Thyroid gland (tissue), 4 donors: ENCODE results near the gene MTO1. TPM values are rescaled to one million over a fixed set of nuclear protein-coding genes. Genes with fewer than 3 reads are reported as not detected.
A peak's percentile ranks its signal among the peaks of the same experiment; 100 is the strongest.

Experiments used
- DNase-seq, 2 donors: peaks; one replicate each; pipeline ENCODE4 v3.0.0-alpha.2; 2019
- H3K27ac ChIP-seq, 3 donors: fragments of 200-600 bp; sonication (generic); 1 replicate in 2 of 3; 2 replicates in 1 of 3; pipeline ENCODE4 v1.5.1; 2016 to 2019; ENCODE audit warnings: mild to moderate bottlenecking in 1 of 3, moderate library complexity in 1 of 3
- H3K27me3 ChIP-seq: fragments of 200-600 bp; sonication (generic); one replicate; pipeline ENCODE4 v1.5.1; 2019
- H3K36me3 ChIP-seq, 2 donors: fragments of 200-600 bp; sonication (generic); one replicate each; pipeline ENCODE4 v1.5.1; 2016 to 2019
- H3K4me1 ChIP-seq, 2 donors: fragments of 200-600 bp; sonication (generic); one replicate each; pipeline ENCODE4 v1.5.1; 2017 to 2019
- H3K4me3 ChIP-seq, 3 donors: fragments of 200-600 bp; sonication (generic); replicated peaks in 1 of 3; 1 replicate in 2 of 3; 2 replicates in 1 of 3; pipeline ENCODE4 v1.5.1; 2016; ENCODE audit warnings: mild to moderate bottlenecking in 1 of 3
- H3K9me3 ChIP-seq: fragments of 200-600 bp; sonication (generic); one replicate; pipeline ENCODE4 v1.5.1; 2017
- CTCF ChIP-seq, 6 experiments: fragments of 200-600 bp in 3 of 6; fragments of 450-650 bp in 3 of 6; sonication (generic) in 3 of 6; IDR thresholded peaks; one replicate each; pipeline ENCODE4 v1.5.1; 2016 to 2019; ENCODE audit warnings: antibody characterized with exemption in 6 of 6, mild to moderate bottlenecking in 2 of 6, inconsistent platforms in 1 of 6, moderate library complexity in 1 of 6
- POLR2A ChIP-seq, 2 donors: fragments of 450-650 bp; IDR thresholded peaks; one replicate each; pipeline ENCODE4 v1.6.1; 2017; ENCODE audit warnings: antibody characterized with exemption in 2 of 2, mild to moderate bottlenecking in 2 of 2, moderate library complexity in 1 of 2
- WGBS, 2 donors: methylation state at CpG; one replicate each; pipeline ENCODE4 v1.1.5; 2017; 5-methylcytosine and 5-hydroxymethylcytosine counted together
- intact Hi-C: fragments of 100-400 bp; cut with DNase I; formaldehyde crosslinking; loops from one replicate; pipeline ENCODE4 v1.15.1; 2023
- total RNA-seq, 4 donors: library from RNA; depleted of rRNA; stranded (reverse); fragments of >200 nt; gene quantifications; one replicate each; pipeline ENCODE4 v1.2.3, GENCODE V29; 2016

The MTO1 gene
- total RNA-seq, 4 donors from 2014 or later = 29.4 to 46.4 (median 30.6) TPM

GRCh38 chr6:73435236-73435635, 26.3 kb upstream of the MTO1 start:
- H3K27ac ChIP-seq = no peak overlapping the region
- H3K4me1 ChIP-seq = no peaks in the 10 kb centered on the region
- H3K36me3 ChIP-seq = no peaks in the 10 kb centered on the region
- no peaks in the 10 kb centered on the region for H3K9me3 ChIP-seq
- no peak for DNase-seq
- 91 to 93% methylated on average over 3 of the region's 3 CpGs for WGBS, 2 donors
- intact Hi-C loops = no loop called here
- TF ChIP-seq POLR2A (IDR thresholded peaks at IDR 0.05) (no peak), CTCF (IDR thresholded peaks at IDR 0.05) (no peak)
- H3K4me3 ChIP-seq = no peak overlapping the region
- no peaks in the 10 kb centered on the region for H3K27me3 ChIP-seq

DNA sequence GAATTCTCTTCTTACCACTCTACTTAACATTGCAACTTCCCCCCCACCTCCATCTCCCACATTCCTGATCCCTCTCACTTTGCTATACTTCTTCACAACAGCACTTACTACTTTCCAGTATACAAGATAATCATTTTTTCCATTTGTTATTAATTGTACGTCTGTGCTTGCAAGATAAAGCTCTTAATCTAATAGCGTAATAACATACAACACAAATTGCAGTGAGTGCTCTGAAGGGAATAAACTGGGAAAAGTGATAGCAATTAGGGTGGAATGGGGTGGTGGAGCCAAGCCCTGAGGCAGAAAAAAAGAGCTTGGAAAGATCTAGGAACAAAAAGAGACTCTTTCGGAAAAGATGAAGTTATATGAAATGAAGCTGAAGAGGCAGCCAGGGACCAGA, 18.0 kb upstream of the MTO1 start:
- 90 to 92% methylated on average over 3 of the region's 3 CpGs for WGBS, 2 donors
- TF ChIP-seq POLR2A (IDR thresholded peaks at IDR 0.05) (no peak), CTCF (IDR thresholded peaks at IDR 0.05) (no peak)

GRCh38 chr6:73451223-73452106, 10.1 kb upstream of the MTO1 start:
- no peak for TF ChIP-seq POLR2A (IDR thresholded peaks at IDR 0.05)
- TF ChIP-seq CTCF (IDR thresholded peaks at IDR 0.05) = no peak
- 2 to 20% methylated on average over 20 to 42 of the region's 79 CpGs for WGBS, 2 donors
- Histone ChIP-seq H3K9me3 (no peaks in the 10 kb centered on the region), H3K4me1 (peaks cover 6 to 10% of the 10 kb centered on the region in 2 donors), H3K4me3 (peak overlapping the region; percentile 53 to 65 (median 57)), H3K27me3 (no peaks in the 10 kb centered on the region), H3K36me3 (no peaks in the 10 kb centered on the region), H3K27ac (peak overlapping the region in 2 of 3 donors; percentile 69 to 78)
- DNase-seq = peak; percentile 13 to 31
- intact Hi-C loops = no loop called here

More for the DNA sequence above, 18.0 kb upstream of the MTO1 start:
- Histone ChIP-seq H3K36me3 (no peaks in the 10 kb centered on the region), H3K27me3 (no peaks in the 10 kb centered on the region), H3K4me1 (no peaks in the 10 kb centered on the region), H3K27ac (no peak overlapping the region), H3K9me3 (no peaks in the 10 kb centered on the region), H3K4me3 (no peak overlapping the region)
- intact Hi-C loops = no loop called here
- DNase-seq = no peak

DNA sequence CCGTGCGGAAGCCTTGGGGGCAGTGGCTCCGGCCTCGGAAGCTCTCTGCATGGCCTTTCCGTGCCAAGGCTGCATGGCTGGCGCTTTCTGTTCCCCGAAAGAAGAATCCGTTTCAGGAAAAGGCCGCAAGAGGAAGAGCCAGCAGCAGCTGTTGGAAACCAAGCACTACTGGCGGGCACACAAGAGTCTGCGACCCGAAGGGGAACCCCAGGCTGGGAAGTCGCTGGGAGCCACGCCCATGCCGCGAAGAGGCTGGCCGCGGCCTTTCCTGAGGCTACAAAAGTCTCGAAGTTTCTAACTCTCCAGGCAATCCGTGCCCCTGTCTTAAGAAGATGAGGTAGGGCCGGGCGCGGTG, 9.5 kb upstream of the MTO1 start, which contains the start of gene CGAS:
Gene CGAS (minus strand): TSS at position 191 of the 355 bp plus-strand sequence. CDS start 116 bp downstream, at position 75.
- H3K4me1 ChIP-seq = peaks cover 6 to 10% of the 10 kb centered on the region in 2 donors
- peak; percentile 54 to 62 for DNase-seq
- H3K9me3 ChIP-seq = no peaks in the 10 kb centered on the region
- H3K27me3 ChIP-seq = no peaks in the 10 kb centered on the region
- H3K36me3 ChIP-seq = no peaks in the 10 kb centered on the region
- intact Hi-C loops = no loop called here
- peak within 1 kb of the TSS in 2 of 3 donors; percentile 69 to 78 for H3K27ac ChIP-seq
- WGBS, 2 donors = 0 to 28% methylated on average over 6 to 15 of the region's 23 CpGs
- peak within 1 kb of the TSS; percentile 53 to 65 (median 57) for H3K4me3 ChIP-seq
- no peak for TF ChIP-seq CTCF (IDR thresholded peaks at IDR 0.05)
- peak in 1 of 2 donors; percentile 52 for TF ChIP-seq POLR2A (IDR thresholded peaks at IDR 0.05)
